ENCODE data around the gene APBB1IP.

- no peak for TF ChIP-seq FIP1L1 (IDR thresholded peaks at IDR 0.05; ENCODE audit: low read depth, low read length, poor library complexity, severe bottlenecking)
- no peak for TF ChIP-seq L3MBTL2 (IDR thresholded peaks at IDR 0.05)
These were observed 7.4 kb downstream of the APBB1IP start for GRCh38 chr10:26445411-26446031.

All from K562 (cell line).